HepG2 (cell line): ENCODE results near the gene GNAT3. TPM values are rescaled to one million over a fixed set of nuclear protein-coding genes. Genes with fewer than 3 reads are reported as not detected.

Experiments
- ATAC-seq: fragments of 200-7000 bp; cut with Tn5 transposase; 3 replicates; pipeline ENCODE4 v1.9.1; 2020; ENCODE audit warnings: mild to moderate bottlenecking, moderate library complexity
- BruUV-seq: library from RNA; stranded (reverse); fragments of 400-500 nt; replicated peaks from 2 replicates; lab custom pipeline; 2021; lab: Mats Ljungman, UMichigan
- CTCF ChIA-PET: fragments of 300-600 bp; formaldehyde crosslinking; extraction: SDS; loops from one replicate; lab custom pipeline; 2021; ENCODE audit warnings: low total read pairs, inconsistent platforms, low intra/inter-chr PET ratio; lab: Yijun Ruan, JAX
- POLR2A ChIA-PET: fragments of 350-600 bp; sonication (Branson Sonifier 250); formaldehyde crosslinking; loops from one replicate; lab custom pipeline; 2020; ENCODE audit warnings: antibody characterized with exemption, inconsistent platforms; lab: Yijun Ruan, JAX
- DNase-seq: peaks from one replicate; pipeline ENCODE4 v3.0.0-alpha.2; 2015; ENCODE audit warnings: low spot score
- FAIRE-seq: peaks from 3 replicates; lab custom pipeline; 2011; peaks lifted over from hg19 to GRCh38; lab: Jason Lieb, UNC
- H2AFZ ChIP-seq: one replicate; pipeline ENCODE4 v1.6.1; 2011; ENCODE audit warnings: low read length, inconsistent platforms
- H3K27ac ChIP-seq: fragments of 300-600 bp; 3 replicates; pipeline ENCODE4 v1.8.0; 2011; ENCODE audit warnings: mixed run types, mild to moderate bottlenecking, mixed read lengths, low read length, inconsistent platforms; ENCODE audit not compliant: insufficient read depth; ENCODE audit errors: extremely low read length
- H3K27me3 ChIP-seq, 2 experiments: fragments of 200-600 bp in 1 of 2; 2 replicates in 1 of 2; 3 replicates in 1 of 2; pipeline versions ENCODE4 v1.6.0 to v1.8.0; 2011; ENCODE audit warnings: low read length in 2 of 2, mild to moderate bottlenecking in 2 of 2, moderate library complexity in 2 of 2, inconsistent platforms in 1 of 2; ENCODE audit not compliant: insufficient read depth in 2 of 2, control insufficient read depth in 1 of 2
- H3K36me3 ChIP-seq, 2 experiments: fragments of 200-600 bp in 1 of 2; replicated peaks in 1 of 2; 2 replicates in 1 of 2; 3 replicates in 1 of 2; pipeline versions ENCODE4 v1.5.1 to v1.8.0; 2011; ENCODE audit warnings: low read length in 2 of 2, inconsistent platforms in 1 of 2; ENCODE audit not compliant: insufficient read depth in 2 of 2, control insufficient read depth in 1 of 2
- H3K4me1 ChIP-seq: 2 replicates; pipeline ENCODE4 v1.5.1; 2012; ENCODE audit warnings: low read length, inconsistent platforms; ENCODE audit not compliant: insufficient read depth
- H3K4me2 ChIP-seq: 2 replicates; pipeline ENCODE4 v1.6.0; 2011; ENCODE audit warnings: low read depth, low read length, inconsistent platforms
- H3K4me3 ChIP-seq, 3 experiments: fragments of 200-600 bp in 1 of 3; sonication (generic), shearing (Covaris generic) in 1 of 3; replicated peaks in 1 of 3; 2 replicates each; pipeline ENCODE4 v1.5.1; 2011 to 2016; ENCODE audit warnings: low read length in 3 of 3, inconsistent platforms in 2 of 3, low read depth in 2 of 3, mild to moderate bottlenecking in 2 of 3, control low read depth in 1 of 3, mixed read lengths in 1 of 3; ENCODE audit not compliant: insufficient read depth in 1 of 3
- H3K79me2 ChIP-seq: one replicate; pipeline ENCODE4 v1.6.1; 2011; ENCODE audit warnings: low read length, inconsistent platforms; ENCODE audit not compliant: insufficient read depth
- H3K9ac ChIP-seq: 2 replicates; pipeline ENCODE4 v1.6.0; 2011; ENCODE audit warnings: mild to moderate bottlenecking, low read depth, low read length, inconsistent platforms; ENCODE audit not compliant: insufficient read depth
- H3K9me3 ChIP-seq: 2 replicates; pipeline ENCODE4 v1.5.1; 2012; ENCODE audit warnings: mild to moderate bottlenecking, low read length
- H4K20me1 ChIP-seq: 2 replicates; pipeline ENCODE4 v1.6.0; 2011; ENCODE audit warnings: inconsistent platforms, mild to moderate bottlenecking, low read length, moderate library complexity; ENCODE audit not compliant: insufficient read depth
- BORCS8-MEF2B ChIP-seq: sonication (generic); formaldehyde crosslinking; IDR thresholded peaks from 2 replicates; pipeline ENCODE4 v1.8.0; 2022; ENCODE audit warnings: mild to moderate bottlenecking, missing genetic modification reagents
- DMAP1 ChIP-seq: IDR thresholded peaks from 2 replicates; pipeline ENCODE4 v1.6.1; 2016
- FIP1L1 ChIP-seq: fragments of 200-400 bp; formaldehyde crosslinking; IDR thresholded peaks from 2 replicates; pipeline ENCODE4 v1.6.1; 2018; ENCODE audit warnings: low read depth, mild to moderate bottlenecking, low read length, moderate library complexity, borderline replicate concordance; ENCODE audit not compliant: insufficient read depth
- GPBP1L1 ChIP-seq: sonication (generic); formaldehyde crosslinking; IDR thresholded peaks from 2 replicates; pipeline ENCODE4 v1.5.0; 2020; ENCODE audit warnings: mild to moderate bottlenecking, missing genetic modification reagents
- HNF4A ChIP-seq: sonication (generic); formaldehyde crosslinking; IDR thresholded peaks from 2 replicates; pipeline ENCODE4 v1.4.0; 2020; ENCODE audit warnings: missing genetic modification reagents
- KLF6 ChIP-seq: IDR thresholded peaks from 2 replicates; pipeline ENCODE4 v1.8.0; 2016; ENCODE audit warnings: missing biosample characterization, missing genetic modification reagents
- MXD3 ChIP-seq: IDR thresholded peaks from 2 replicates; pipeline ENCODE4 v1.6.1; 2016; ENCODE audit warnings: mild to moderate bottlenecking, missing biosample characterization, missing genetic modification reagents
- NFIB ChIP-seq: sonication (generic); formaldehyde crosslinking; IDR thresholded peaks from 2 replicates; pipeline ENCODE4 v1.9.0; 2021; ENCODE audit warnings: missing genetic modification reagents, mild to moderate bottlenecking, borderline replicate concordance
- RBM39 ChIP-seq: fragments of 200-400 bp; formaldehyde crosslinking; IDR thresholded peaks from one replicate; pipeline ENCODE4 v1.6.1; 2018; ENCODE audit warnings: antibody characterized with exemption, mild to moderate bottlenecking, low read depth, low read length; ENCODE audit not compliant: poor library complexity, severe bottlenecking
- REXO4 ChIP-seq: sonication (generic); formaldehyde crosslinking; IDR thresholded peaks from 2 replicates; pipeline ENCODE4 v1.8.0; 2022; ENCODE audit warnings: missing genetic modification reagents, mild to moderate bottlenecking, borderline replicate concordance
- SKI ChIP-seq: fragments of 450-650 bp; IDR thresholded peaks from one replicate; pipeline ENCODE4 v1.6.1; 2018; ENCODE audit warnings: mild to moderate bottlenecking; ENCODE audit not compliant: partially characterized antibody
- SRF ChIP-seq: IDR thresholded peaks from 2 replicates; pipeline ENCODE4 v1.6.1; 2011; ENCODE audit warnings: mild to moderate bottlenecking, low read depth, low read length, moderate library complexity
- YEATS4 ChIP-seq: sonication (generic); formaldehyde crosslinking; IDR thresholded peaks from 2 replicates; pipeline ENCODE4 v1.4.0; 2020; ENCODE audit warnings: missing genetic modification reagents, borderline replicate concordance
- ZFX ChIP-seq: sonication (generic); formaldehyde crosslinking; IDR thresholded peaks from 2 replicates; pipeline ENCODE4 v1.4.0; 2020; ENCODE audit warnings: mild to moderate bottlenecking, low read depth, missing genetic modification reagents, moderate library complexity
- ZIK1 ChIP-seq: sonication (generic); formaldehyde crosslinking; IDR thresholded peaks from 2 replicates; pipeline ENCODE4 v1.5.0; 2020; ENCODE audit warnings: mild to moderate bottlenecking, low read depth, missing genetic modification reagents, borderline replicate concordance
- ZMAT5 ChIP-seq: sonication (generic); formaldehyde crosslinking; IDR thresholded peaks from 2 replicates; pipeline ENCODE4 v1.5.0; 2020; ENCODE audit warnings: mild to moderate bottlenecking, low read depth, missing genetic modification reagents, borderline replicate concordance
- ZNF20 ChIP-seq: sonication (generic); formaldehyde crosslinking; IDR thresholded peaks from 2 replicates; pipeline ENCODE4 v1.4.0; 2020; ENCODE audit warnings: mild to moderate bottlenecking, moderate library complexity, missing genetic modification reagents
- ZNF292 ChIP-seq: sonication (generic); formaldehyde crosslinking; IDR thresholded peaks from 2 replicates; pipeline ENCODE4 v1.8.1; 2022; ENCODE audit warnings: mild to moderate bottlenecking, low read depth, missing genetic modification reagents, borderline replicate concordance
- ZNF776 ChIP-seq: sonication (generic); formaldehyde crosslinking; IDR thresholded peaks from 2 replicates; pipeline ENCODE4 v1.4.0; 2020; ENCODE audit warnings: mild to moderate bottlenecking, missing genetic modification reagents
- ZNF83 ChIP-seq: sonication (generic); formaldehyde crosslinking; IDR thresholded peaks from 2 replicates; pipeline ENCODE4 v1.4.0; 2020; ENCODE audit warnings: missing genetic modification reagents, mild to moderate bottlenecking, borderline replicate concordance
- WGBS: methylation state at CpG from one replicate; pipeline ENCODE4 v1.1.6; 2017; ENCODE audit warnings: low lambda C conversion rate; 5-methylcytosine and 5-hydroxymethylcytosine counted together
- in situ Hi-C: cut with HindIII; loops from 2 replicates; pipeline ENCODE4 v1.10.0; 2017; ENCODE audit warnings: low pct_unique_long_range_greater_than_20kb; ENCODE audit not compliant: extremely low pct_ligation_motif_present
- intact Hi-C: fragments of 100-400 bp; cut with micrococcal nuclease; formaldehyde crosslinking; loops from one replicate; pipeline ENCODE4 v1.10.0; 2022; ENCODE audit not compliant: unreplicated experiment
- polyA plus RNA-seq, 8 experiments: library from polyadenylated mRNA; depleted of rRNA in 3 of 8; stranded (reverse) in 7 of 8; unstranded in 1 of 8; fragments of >200 nt; fragmentation: Illumina TruSeq in 4 of 8; extraction: Trizol in 4 of 8; gene quantifications; 2 replicates each; pipeline versions ENCODE4 v1.2.1 to v1.2.3, GENCODE V29; 2011 to 2016; ENCODE audit warnings: low read depth in 4 of 8, missing spikeins in 1 of 8, mixed read lengths in 1 of 8; ENCODE audit not compliant: insufficient read depth in 1 of 8
- total RNA-seq, 5 experiments: library from RNA; depleted of rRNA; stranded (reverse); fragments of >200 nt; fragmentation: Illumina TruSeq; extraction: Trizol; gene quantifications; 2 replicates each; pipeline ENCODE4 v1.2.3, GENCODE V29; 2016; ENCODE audit warnings: low read depth in 1 of 5

GNAT3 gene
- total and polyA plus RNA-seq, 2 of the 13 experiments (the other 11 are each of a cell fraction or from before 2014, with no cell fraction given), result not detected

GRCh38 chr7:80417211-80417793 lies 94.6 kb downstream of the GNAT3 start:
- Histone ChIP-seq H3K4me1 (no peaks in the 10 kb centered on the region), H3K36me3 (no peaks in the 10 kb centered on the region), H3K27ac (no peak overlapping the region), H4K20me1 (no peaks in the 10 kb centered on the region), H3K9ac (no peak overlapping the region), H3K9me3 (no peaks in the 10 kb centered on the region), H3K4me2 (no peak overlapping the region), H3K4me3 (no peak overlapping the region), H3K27me3 (no peaks in the 10 kb centered on the region), H3K79me2 (no peaks in the 10 kb centered on the region), H2AFZ (no peak overlapping the region)
- ChIA-PET POLR2A (no interaction called here), CTCF (no interaction called here)
- FAIRE-seq (no peak), ATAC-seq (no peak), DNase-seq (no peak)
- no TSS peak for BruUV-seq
- in situ Hi-C loops, result no loop called here
- WGBS, result 72% methylated on average over 6 of the region's 6 CpGs
- intact Hi-C loops, result no loop called here
- TF ChIP-seq ZNF292 (CRISPR knock-in tag) (no peak), GPBP1L1 (CRISPR knock-in tag) (no peak), ZMAT5 (CRISPR knock-in tag) (no peak), NFIB (CRISPR knock-in tag) (no peak), FIP1L1 (no peak), MXD3 (CRISPR knock-in tag) (no peak), ZNF83 (no peak), KLF6 (CRISPR knock-in tag) (no peak), YEATS4 (CRISPR knock-in tag) (no peak), ZNF776 (CRISPR knock-in tag) (no peak), SKI (no peak), HNF4A (CRISPR knock-in tag) (no peak), ZNF20 (CRISPR knock-in tag) (no peak), REXO4 (CRISPR knock-in tag) (no peak), ZFX (CRISPR knock-in tag) (no peak), DMAP1 (CRISPR knock-in tag) (no peak), SRF (no peak), BORCS8-MEF2B (CRISPR knock-in tag) (no peak), ZIK1 (CRISPR knock-in tag) (no peak), RBM39 (no peak)
